PFSK-1 (cell line): ENCODE measurements around the gene OR52L1.

ENCODE experiments used
- FOXP2 ChIP-seq: optimal IDR thresholded peaks from 2 replicates; pipeline ENCODE3; 2011; ENCODE audit warnings: borderline replicate concordance, control low read depth, inconsistent platforms; ENCODE audit not compliant: insufficient read depth; ENCODE audit errors: extremely low read length, extremely low read depth
- POLR2AphosphoS5 ChIP-seq: IDR thresholded peaks from 2 replicates; pipeline ENCODE4 v1.6.1; 2012; ENCODE audit warnings: low read depth, mild to moderate bottlenecking, control low read depth, low read length, moderate library complexity
- REST ChIP-seq, 2 experiments: IDR thresholded peaks; 2 replicates each; pipeline versions ENCODE4 v1.6.1 to v1.8.0; 2011 to 2012; ENCODE audit warnings: low read depth in 2 of 2, low read length in 2 of 2, control low read depth in 1 of 2, inconsistent platforms in 1 of 2, mild to moderate bottlenecking in 1 of 2, moderate library complexity in 1 of 2; ENCODE audit not compliant: insufficient read depth in 1 of 2
- SIN3A ChIP-seq: IDR thresholded peaks from 2 replicates; pipeline ENCODE4 v1.6.1; 2012; ENCODE audit warnings: mild to moderate bottlenecking, low read length, moderate library complexity, borderline replicate concordance; ENCODE audit not compliant: insufficient read depth
- TAF1 ChIP-seq: IDR thresholded peaks from 2 replicates; pipeline ENCODE4 v1.6.1; 2012; ENCODE audit warnings: low read length, control low read depth, borderline replicate concordance; ENCODE audit not compliant: insufficient read depth

Gene OR52L1

GRCh38 chr11:5994791-5995190, 8.0 kb upstream of the OR52L1 start:
- TF ChIP-seq SIN3A (no peak), REST (IDR thresholded peaks at IDR 0.05; ENCODE audit: insufficient read depth in 1 of 2, low read depth in 2 of 2, low read length in 2 of 2) (no peak), POLR2AphosphoS5 (no peak), FOXP2 (no peak), TAF1 (no peak)

GRCh38 chr11:5992604-5993251, 5.9 kb upstream of the OR52L1 start:
- no peak for TF ChIP-seq POLR2AphosphoS5
- TF ChIP-seq FOXP2 = no peak
- TF ChIP-seq TAF1 = no peak
- no peak for TF ChIP-seq REST (IDR thresholded peaks at IDR 0.05; ENCODE audit: insufficient read depth in 1 of 2, low read depth in 2 of 2, low read length in 2 of 2)
- no peak for TF ChIP-seq SIN3A

DNA sequence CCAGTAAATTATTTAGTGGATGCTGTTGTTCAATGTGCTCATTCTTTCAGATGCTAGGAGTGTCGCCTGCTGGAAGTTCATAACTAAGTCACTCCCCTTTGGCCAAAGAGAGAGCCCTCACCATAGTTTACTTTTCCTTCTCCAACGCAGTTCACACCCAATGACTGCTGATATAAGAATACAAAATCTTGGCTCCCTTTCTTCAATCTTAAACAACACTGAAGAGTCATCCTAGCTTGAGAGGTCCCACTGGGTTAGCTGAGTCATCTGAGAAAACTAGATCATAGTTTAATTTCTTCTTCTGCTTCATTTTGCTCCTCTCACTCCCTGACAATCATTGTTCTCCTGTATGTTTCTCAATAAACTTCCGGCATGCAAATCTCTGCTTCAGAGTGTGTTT, 5.4 kb upstream of the OR52L1 start:
- TF ChIP-seq REST (IDR thresholded peaks at IDR 0.05; ENCODE audit: insufficient read depth in 1 of 2, low read depth in 2 of 2, low read length in 2 of 2) (no peak), SIN3A (no peak), TAF1 (no peak), FOXP2 (no peak), POLR2AphosphoS5 (no peak)

GRCh38 chr11:5989203-5989602, 2.4 kb upstream of the OR52L1 start:
- no peak for TF ChIP-seq REST (IDR thresholded peaks at IDR 0.05; ENCODE audit: insufficient read depth in 1 of 2, low read depth in 2 of 2, low read length in 2 of 2)
- no peak for TF ChIP-seq FOXP2
- TF ChIP-seq TAF1 = no peak
- TF ChIP-seq SIN3A = no peak
- no peak for TF ChIP-seq POLR2AphosphoS5
